H1 (cell line): ENCODE data around the gene TMX2. TPM values are rescaled to one million over a fixed set of nuclear protein-coding genes. Genes with fewer than 3 reads are reported as not detected.
A peak's percentile ranks its signal among the peaks of the same experiment; 100 is the strongest.

Source experiments
- CTCF ChIA-PET: fragments of 300-600 bp; sonication (Branson Sonifier 250); formaldehyde crosslinking; loops from one replicate; lab custom pipeline; 2021; ENCODE audit not compliant: partially characterized antibody; lab: Charles Lee
- POLR2A ChIA-PET: fragments of 300-600 bp; sonication (Branson Sonifier 250); formaldehyde crosslinking; loops from one replicate; lab custom pipeline; 2021; ENCODE audit warnings: inconsistent platforms; ENCODE audit not compliant: partially characterized antibody; lab: Charles Lee
- DNase-seq, 2 experiments: peaks; one replicate each; pipeline versions ENCODE4 v3.0.0 to v3.0.0-alpha.2; 2010 to 2022; ENCODE audit warnings: low spot score in 2 of 2, low read depth in 1 of 2, mixed read lengths in 1 of 2
- FAIRE-seq: peaks from 2 replicates; lab custom pipeline; 2011; peaks lifted over from hg19 to GRCh38; lab: Jason Lieb, UNC
- H2AFZ ChIP-seq: 2 replicates; pipeline ENCODE4 v1.8.1; 2012; ENCODE audit warnings: low read length, inconsistent platforms
- H2AK5ac ChIP-seq: 2 replicates; pipeline ENCODE4 v1.6.1; 2013; ENCODE audit warnings: low read depth, low read length
- H2BK120ac ChIP-seq: replicated peaks from 2 replicates; pipeline ENCODE3; 2013; ENCODE audit warnings: low read depth, low read length, inconsistent platforms
- H2BK12ac ChIP-seq: 2 replicates; pipeline ENCODE4 v1.6.1; 2013; ENCODE audit warnings: low read depth, low read length
- H2BK15ac ChIP-seq: 2 replicates; pipeline ENCODE4 v1.6.1; 2013; ENCODE audit warnings: low read length
- H2BK20ac ChIP-seq: 2 replicates; pipeline ENCODE4 v1.6.1; 2013; ENCODE audit warnings: low read length
- H2BK5ac ChIP-seq: 2 replicates; pipeline ENCODE4 v1.6.1; 2013; ENCODE audit warnings: low read depth, low read length
- H3K14ac ChIP-seq: 2 replicates; pipeline ENCODE4 v1.6.1; 2013; ENCODE audit warnings: inconsistent platforms; ENCODE audit not compliant: insufficient read length
- H3K18ac ChIP-seq: 2 replicates; pipeline ENCODE4 v1.6.1; 2013; ENCODE audit warnings: low read length; ENCODE audit errors: extremely low read depth
- H3K23ac ChIP-seq: 2 replicates; pipeline ENCODE4 v1.6.1; 2013; ENCODE audit warnings: inconsistent platforms; ENCODE audit not compliant: insufficient read length
- H3K23me2 ChIP-seq: 2 replicates; pipeline ENCODE4 v1.6.1; 2013; ENCODE audit warnings: low read depth, low read length
- H3K27ac ChIP-seq: 2 replicates; pipeline ENCODE4 v1.6.1; 2011; ENCODE audit warnings: low read depth, low read length, inconsistent platforms
- H3K27me3 ChIP-seq, 4 experiments: replicated peaks in 1 of 4; 1 replicate in 1 of 4; 2 replicates in 3 of 4; pipeline versions ENCODE4 v1.6.1 to v1.8.1; 2011 to 2013; ENCODE audit warnings: low read length in 3 of 4, mild to moderate bottlenecking in 3 of 4, inconsistent platforms in 2 of 4, mixed read lengths in 2 of 4, moderate library complexity in 1 of 4; ENCODE audit not compliant: control insufficient read depth in 3 of 4, insufficient read depth in 3 of 4; ENCODE audit errors: extremely low read depth in 1 of 4
- H3K36me3 ChIP-seq, 4 experiments: 2 replicates each; pipeline versions ENCODE4 v1.6.1 to v1.8.1; 2011 to 2013; ENCODE audit warnings: mild to moderate bottlenecking in 4 of 4, low read length in 3 of 4, moderate library complexity in 2 of 4, control low read depth in 1 of 4, inconsistent platforms in 1 of 4; ENCODE audit not compliant: insufficient read depth in 4 of 4, control insufficient read depth in 2 of 4
- H3K4ac ChIP-seq: replicated peaks from 2 replicates; pipeline ENCODE3; 2013; ENCODE audit warnings: low read length, low read depth, mixed read lengths, inconsistent platforms; ENCODE audit not compliant: insufficient read length
- H3K4me1 ChIP-seq, 4 experiments: replicated peaks in 1 of 4; 1 replicate in 1 of 4; 2 replicates in 3 of 4; pipeline versions ENCODE4 v1.6.1 to v1.8.1; 2011 to 2013; ENCODE audit warnings: low read length in 3 of 4, inconsistent platforms in 2 of 4, mixed read lengths in 1 of 4; ENCODE audit not compliant: insufficient read depth in 4 of 4, control insufficient read depth in 3 of 4
- H3K4me2 ChIP-seq, 2 experiments: 2 replicates each; pipeline versions ENCODE4 v1.6.1 to v1.8.1; 2011 to 2013; ENCODE audit warnings: low read depth in 2 of 2, low read length in 2 of 2, control low read depth in 1 of 2, inconsistent platforms in 1 of 2, mild to moderate bottlenecking in 1 of 2; ENCODE audit not compliant: insufficient read depth in 1 of 2
- H3K4me3 ChIP-seq, 4 experiments: fragments of 200-600, 300-600 bp in 1 of 4; sonication (generic), shearing (Covaris generic), sonication (Bioruptor Twin) in 1 of 4; 2 replicates each; pipeline versions ENCODE4 v1.5.1 to v1.8.1; 2011 to 2016; ENCODE audit warnings: low read length in 4 of 4, low read depth in 3 of 4, control low read depth in 2 of 4, inconsistent platforms in 2 of 4, mild to moderate bottlenecking in 2 of 4, mixed read lengths in 1 of 4, moderate library complexity in 1 of 4; ENCODE audit not compliant: insufficient read depth in 2 of 4; ENCODE audit errors: extremely low read depth in 1 of 4
- H3K56ac ChIP-seq: replicated peaks from 2 replicates; pipeline ENCODE3; 2013; ENCODE audit warnings: low read depth, mild to moderate bottlenecking, mixed read lengths, low read length, inconsistent platforms; ENCODE audit not compliant: insufficient read length
- H3K79me1 ChIP-seq: 2 replicates; pipeline ENCODE4 v1.6.1; 2013; ENCODE audit warnings: low read depth, low read length, control low read depth
- H3K79me2 ChIP-seq, 2 experiments: 2 replicates each; pipeline versions ENCODE4 v1.6.1 to v1.8.1; 2012 to 2013; ENCODE audit warnings: low read length in 2 of 2, mild to moderate bottlenecking in 2 of 2, inconsistent platforms in 1 of 2; ENCODE audit not compliant: insufficient read depth in 2 of 2, control insufficient read depth in 1 of 2
- H3K9ac ChIP-seq, 4 experiments: replicated peaks in 1 of 4; 1 replicate in 1 of 4; 2 replicates in 3 of 4; pipeline versions ENCODE4 v1.6.1 to v1.8.1; 2011 to 2013; ENCODE audit warnings: low read depth in 3 of 4, low read length in 3 of 4, control low read depth in 2 of 4, mild to moderate bottlenecking in 2 of 4, moderate library complexity in 2 of 4, inconsistent platforms in 1 of 4; ENCODE audit errors: extremely low read depth in 1 of 4
- H3K9me3 ChIP-seq, 2 experiments: 2 replicates each; pipeline versions ENCODE4 v1.6.1 to v1.8.1; 2012 to 2013; ENCODE audit warnings: mild to moderate bottlenecking in 2 of 2, moderate library complexity in 2 of 2, control low read depth in 1 of 2, inconsistent platforms in 1 of 2, low read depth in 1 of 2, low read length in 1 of 2, mixed read lengths in 1 of 2; ENCODE audit not compliant: insufficient read depth in 2 of 2
- H4K20me1 ChIP-seq, 2 experiments: replicated peaks in 1 of 2; 2 replicates each; pipeline versions ENCODE3 to v1.8.1; 2011 to 2013; ENCODE audit warnings: inconsistent platforms in 2 of 2, low read length in 2 of 2, mild to moderate bottlenecking in 1 of 2; ENCODE audit not compliant: insufficient read depth in 2 of 2, control insufficient read depth in 1 of 2
- H4K5ac ChIP-seq: 2 replicates; pipeline ENCODE4 v1.6.1; 2013; ENCODE audit warnings: low read length, low read depth, mixed read lengths, inconsistent platforms; ENCODE audit not compliant: insufficient read length
- H4K8ac ChIP-seq: 2 replicates; pipeline ENCODE4 v1.8.0; 2013; ENCODE audit warnings: mild to moderate bottlenecking, moderate library complexity, low read length, inconsistent platforms; ENCODE audit not compliant: insufficient read depth; ENCODE audit errors: extremely low read depth
- H4K91ac ChIP-seq: replicated peaks from 2 replicates; pipeline ENCODE3; 2013; ENCODE audit warnings: low read length, mixed read lengths, inconsistent platforms; ENCODE audit not compliant: insufficient read length
- ASH2L ChIP-seq: fragments of 200-600, 300-600 bp; sonication (generic); IDR thresholded peaks from one replicate; pipeline ENCODE4 v1.7.1; 2017; ENCODE audit warnings: low read length
- BRCA1 ChIP-seq: IDR thresholded peaks from 2 replicates; pipeline ENCODE4 v1.6.1; 2012; ENCODE audit warnings: low read depth, low read length, improper control_type of control experiment
- CHD1 ChIP-seq: IDR thresholded peaks from 2 replicates; pipeline ENCODE4 v1.6.1; 2012; ENCODE audit warnings: low read depth, low read length, improper control_type of control experiment
- CTBP2 ChIP-seq: IDR thresholded peaks from 2 replicates; pipeline ENCODE4 v1.7.0; 2011; ENCODE audit warnings: borderline replicate concordance, mild to moderate bottlenecking, moderate library complexity, mixed read lengths, low read length; ENCODE audit not compliant: insufficient read depth, insufficient read length
- EZH2 ChIP-seq: fragments of 200-600 bp; sonication (generic); IDR thresholded peaks from 2 replicates; pipeline ENCODE4 v1.7.1; 2012; ENCODE audit warnings: low read depth, mild to moderate bottlenecking, moderate library complexity, low read length, inconsistent platforms; ENCODE audit not compliant: severe bottlenecking
- HDAC6 ChIP-seq: IDR thresholded peaks from one replicate; pipeline ENCODE4 v1.7.1; 2012; ENCODE audit warnings: low read depth, mild to moderate bottlenecking, inconsistent platforms, low read length, moderate library complexity
- KDM4A ChIP-seq: IDR thresholded peaks from one replicate; pipeline ENCODE4 v1.7.1; 2012; ENCODE audit warnings: low read depth, mild to moderate bottlenecking, moderate library complexity, low read length, inconsistent platforms; ENCODE audit not compliant: severe bottlenecking
- KDM5A ChIP-seq: fragments of 200-600 bp; IDR thresholded peaks from 2 replicates; pipeline ENCODE4 v1.7.1; 2012; ENCODE audit warnings: mild to moderate bottlenecking, low read length, inconsistent platforms, mixed read lengths
- MAFK ChIP-seq: IDR thresholded peaks from 2 replicates; pipeline ENCODE4 v1.6.1; 2012; ENCODE audit warnings: low read depth, mild to moderate bottlenecking, improper control_type of control experiment, low read length
- NANOG ChIP-seq: IDR thresholded peaks from 2 replicates; pipeline ENCODE4 v1.6.1; 2011; ENCODE audit warnings: low read length, low read depth, mild to moderate bottlenecking, inconsistent platforms; ENCODE audit not compliant: insufficient read depth, poor library complexity, severe bottlenecking
- NRF1 ChIP-seq: IDR thresholded peaks from 2 replicates; pipeline ENCODE4 v1.6.1; 2011; ENCODE audit warnings: mild to moderate bottlenecking, low read depth, low read length, improper control_type of control experiment
- POLR2AphosphoS5 ChIP-seq: IDR thresholded peaks from 2 replicates; pipeline ENCODE4 v1.6.1; 2011; ENCODE audit warnings: low read depth, low read length
- SIRT6 ChIP-seq: IDR thresholded peaks from one replicate; pipeline ENCODE4 v1.7.1; 2012; ENCODE audit warnings: low read length, inconsistent platforms
- TAF7 ChIP-seq: optimal IDR thresholded peaks from 2 replicates; pipeline ENCODE3; 2011; ENCODE audit warnings: low read depth, mild to moderate bottlenecking, inconsistent platforms, low read length, moderate library complexity, borderline replicate concordance
- WGBS, 2 experiments: shearing (Covaris generic) in 1 of 2; methylation state at CpG; one replicate each; pipeline versions ENCODE4 v1.1.6 to v1.1.7; 2013 to 2015; ENCODE audit warnings: low lambda C conversion rate in 2 of 2, mixed read lengths in 2 of 2, inconsistent platforms in 1 of 2, low coverage in 1 of 2, missing lambda C conversion rate in 1 of 2; ENCODE audit not compliant: insufficient replicate concordance in 2 of 2, insufficient coverage in 1 of 2, insufficient read length in 1 of 2; ENCODE audit errors: extremely low coverage in 1 of 2, missing lambda C conversion rate in 1 of 2; 5-methylcytosine and 5-hydroxymethylcytosine counted together
- polyA plus RNA-seq, 7 experiments: library from polyadenylated mRNA; depleted of rRNA in 3 of 7; stranded (reverse) in 5 of 7; unstranded in 2 of 7; fragments of >200 nt in 5 of 7; fragments of 200-250 nt in 2 of 7; gene quantifications; 1 replicate in 5 of 7; 2 replicates in 1 of 7; 4 replicates in 1 of 7; pipeline versions ENCODE4 v1.2.1 to v1.2.3, GENCODE V29; 2011 to 2013; ENCODE audit warnings: missing spikeins in 2 of 7, mixed read lengths in 2 of 7
- total RNA-seq: library from RNA; stranded (reverse); fragmentation: NEBNext Ultra II Directional; extraction: Animal tissue kit (Norgen Biotek cat#: 25700); gene quantifications from 2 replicates; pipeline ENCODE4 v1.2.1, GENCODE V29; 2021

TMX2 gene
- total and polyA plus RNA-seq, 2 of the 8 experiments (the other 6 are each of a cell fraction or from before 2014, with no cell fraction given), result 70.4 to 100.0 TPM

GRCh38 chr11:57668434-57668782 is 44.0 kb upstream of the TMX2 start:
- H3K56ac ChIP-seq, result peak overlapping the region; percentile 24
- H3K4me2 ChIP-seq, result peak overlapping the region; percentile 70 to 71
- H3K4ac ChIP-seq, result peak overlapping the region; percentile 40
- peak overlapping the region; percentile 99 for H3K27ac ChIP-seq
- no peak overlapping the region for H2AK5ac ChIP-seq
- H2BK120ac ChIP-seq, result no peak overlapping the region
- peaks cover 9 to 46% of the 10 kb centered on the region in 2 experiments for H3K79me2 ChIP-seq
- peak overlapping the region; percentile 76 for H4K91ac ChIP-seq
- POLR2A ChIA-PET, result interaction anchor here (0.6 to 5.4 kb wide), 11 partner anchors 11 to 113 kb away, joined by 3 to 79 read pairs (median 4); partner anchors contain the start of genes CLP1 and YPEL4
- peaks cover 4% of the 10 kb centered on the region for H3K23me2 ChIP-seq
- H3K9ac ChIP-seq, result peak overlapping the region; percentile 89 to 99 (median 94)
- no peak overlapping the region for H3K23ac ChIP-seq
- WGBS, 2 experiments, result 0% methylated on average over 18 of the region's 31 CpGs; no CpG with 5 or more reads in 1 of the 2 experiments
- FAIRE-seq (no peak), DNase-seq (no peak)
- no peaks in the 10 kb centered on the region for H4K20me1 ChIP-seq
- peak overlapping the region; percentile 97 for H4K8ac ChIP-seq
- H2BK12ac ChIP-seq, result no peak overlapping the region
- H3K36me3 ChIP-seq, result peaks cover 12 to 17% (median 14%) of the 10 kb centered on the region in 4 experiments
- no peak overlapping the region for H2BK15ac ChIP-seq
- H2BK5ac ChIP-seq, result peak overlapping the region; percentile 94
- H2BK20ac ChIP-seq, result no peak overlapping the region
- 0 out of 2 replicates have a peak, but pooled peaks cover 2% of the 10 kb centered on the region for H3K79me1 ChIP-seq
- no peaks in the 10 kb centered on the region for H3K27me3 ChIP-seq
- H3K4me3 ChIP-seq, result peak overlapping the region; percentile 90 to 95 (median 94)
- H3K4me1 ChIP-seq, result peaks cover 0 to 7% (median 2%) of the 10 kb centered on the region in 4 experiments; a peak in 3 of 7 replicates
- peak overlapping the region; percentile 55; the same call in 1 of the 2 replicates for H3K18ac ChIP-seq
- peak overlapping the region; percentile 74 for H4K5ac ChIP-seq
- H3K9me3 ChIP-seq, result no peaks in the 10 kb centered on the region
- CTCF ChIA-PET, result interaction anchor here (0.9 kb wide), 1 partner anchor 20 kb away, joined by 4 read pairs; no protein-coding TSS in a partner anchor
- H2AFZ ChIP-seq, result no peak overlapping the region
- H3K14ac ChIP-seq, result no peak overlapping the region
- peak; percentile 9 for TF ChIP-seq KDM4A
- no peak for TF ChIP-seq CHD1
- TF ChIP-seq ASH2L, result peak; percentile 15
- no peak for TF ChIP-seq HDAC6
- TF ChIP-seq TAF7, result no peak
- no peak for TF ChIP-seq NRF1
- TF ChIP-seq CTBP2, result no peak
- no peak for TF ChIP-seq EZH2
- TF ChIP-seq SIRT6, result no peak
- TF ChIP-seq KDM5A, result no peak
- no peak for TF ChIP-seq MAFK
- TF ChIP-seq NANOG, result no peak
- no peak for TF ChIP-seq BRCA1
- TF ChIP-seq POLR2AphosphoS5, result no peak
